ENCODE measurements around the gene JADE2.

GRCh38 chr5:134594336-134594735, 68.9 kb downstream of the JADE2 start:
- TF ChIP-seq CTCF (IDR thresholded peaks at IDR 0.05): no peak
- no peak for TF ChIP-seq POLR2A (IDR thresholded peaks at IDR 0.05)
